Cardiac muscle cell (in vitro differentiated cells and primary cell): ENCODE measurements around the gene VWA2. TPM values are rescaled to one million over a fixed set of nuclear protein-coding genes. Genes with fewer than 3 reads are reported as not detected.

Experiments used
- DNase-seq, 2 donors: peaks; one replicate each; pipeline versions ENCODE4 v3.0.0 to v3.0.0-alpha.2; 2010 to 2017; ENCODE audit warnings: low read depth in 1 of 2, low spot score in 1 of 2
- H3K27ac ChIP-seq: fragments of 200-600 bp; sonication (generic); 2 replicates; pipeline ENCODE4 v1.5.1; 2016
- H3K27me3 ChIP-seq: fragments of 200-600 bp; sonication (generic); 2 replicates; pipeline ENCODE4 v1.6.0; 2016; ENCODE audit warnings: control low read depth
- H3K36me3 ChIP-seq: fragments of 200-600 bp; sonication (generic); 2 replicates; pipeline ENCODE4 v1.5.1; 2016; ENCODE audit warnings: control low read depth
- H3K4me1 ChIP-seq: fragments of 200-600 bp; sonication (generic); 2 replicates; pipeline ENCODE4 v1.8.1; 2017; ENCODE audit warnings: low read depth, mild to moderate bottlenecking, mixed run types
- H3K4me3 ChIP-seq: fragments of 200-600 bp; sonication (generic); 2 replicates; pipeline ENCODE4 v1.5.1; 2016; ENCODE audit warnings: mild to moderate bottlenecking
- H3K9me3 ChIP-seq: fragments of 200-600 bp; sonication (generic); 2 replicates; pipeline ENCODE4 v1.5.1; 2017; ENCODE audit warnings: low read depth, mild to moderate bottlenecking, control low read depth
- polyA plus RNA-seq: library from polyadenylated mRNA; unstranded; fragments of >200 nt; fragmentation: Nextera tagmentation; extraction: Ambion mirVana; gene quantifications from 2 replicates; pipeline ENCODE4 v1.2.1, GENCODE V29; 2016
- total RNA-seq: library from RNA; depleted of rRNA; stranded (reverse); fragments of >200 nt; gene quantifications from 2 replicates; pipeline ENCODE4 v1.2.3, GENCODE V29; 2016
- TF ChIP-seq, protein P1 (sequence below): IDR thresholded peaks from 2 replicates; pipeline ENCODE4 v1.5.1; 2012; ENCODE audit warnings: low read depth, mild to moderate bottlenecking, low read length

The VWA2 gene
- total and polyA plus RNA-seq, 2 experiments from 2014 or later, result not detected

DNA sequence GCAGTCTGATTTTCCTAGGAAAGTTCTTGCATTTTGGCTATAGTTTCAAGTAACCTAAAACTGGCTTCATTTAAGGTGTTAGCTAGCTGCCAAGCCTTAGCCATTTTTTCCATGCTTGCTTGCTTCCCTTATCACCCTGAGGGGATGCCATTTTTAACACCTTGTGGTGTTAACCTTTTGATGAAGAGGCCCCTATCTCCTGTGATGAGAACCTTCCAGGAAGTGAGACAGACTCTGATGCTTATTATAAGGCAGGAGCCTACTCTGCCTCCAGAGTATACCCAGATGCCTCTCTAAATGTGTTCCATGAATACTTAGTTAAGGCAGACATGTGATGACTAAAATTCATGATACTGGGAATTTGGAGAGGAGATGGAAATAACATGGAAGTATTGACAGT, 4.9 kb upstream of the VWA2 start:
- TF ChIP-seq, protein P1, sequence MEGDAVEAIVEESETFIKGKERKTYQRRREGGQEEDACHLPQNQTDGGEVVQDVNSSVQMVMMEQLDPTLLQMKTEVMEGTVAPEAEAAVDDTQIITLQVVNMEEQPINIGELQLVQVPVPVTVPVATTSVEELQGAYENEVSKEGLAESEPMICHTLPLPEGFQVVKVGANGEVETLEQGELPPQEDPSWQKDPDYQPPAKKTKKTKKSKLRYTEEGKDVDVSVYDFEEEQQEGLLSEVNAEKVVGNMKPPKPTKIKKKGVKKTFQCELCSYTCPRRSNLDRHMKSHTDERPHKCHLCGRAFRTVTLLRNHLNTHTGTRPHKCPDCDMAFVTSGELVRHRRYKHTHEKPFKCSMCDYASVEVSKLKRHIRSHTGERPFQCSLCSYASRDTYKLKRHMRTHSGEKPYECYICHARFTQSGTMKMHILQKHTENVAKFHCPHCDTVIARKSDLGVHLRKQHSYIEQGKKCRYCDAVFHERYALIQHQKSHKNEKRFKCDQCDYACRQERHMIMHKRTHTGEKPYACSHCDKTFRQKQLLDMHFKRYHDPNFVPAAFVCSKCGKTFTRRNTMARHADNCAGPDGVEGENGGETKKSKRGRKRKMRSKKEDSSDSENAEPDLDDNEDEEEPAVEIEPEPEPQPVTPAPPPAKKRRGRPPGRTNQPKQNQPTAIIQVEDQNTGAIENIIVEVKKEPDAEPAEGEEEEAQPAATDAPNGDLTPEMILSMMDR, result no peak
- Histone ChIP-seq H3K36me3 (no peaks in the 10 kb centered on the region), H3K27me3 (peaks cover 22% of the 10 kb centered on the region), H3K9me3 (peaks cover 2% of the 10 kb centered on the region), H3K4me1 (peaks cover 3% of the 10 kb centered on the region), H3K27ac (no peak overlapping the region), H3K4me3 (no peak overlapping the region)
- DNase-seq, result peak in 1 of 2 donors; percentile 9

DNA sequence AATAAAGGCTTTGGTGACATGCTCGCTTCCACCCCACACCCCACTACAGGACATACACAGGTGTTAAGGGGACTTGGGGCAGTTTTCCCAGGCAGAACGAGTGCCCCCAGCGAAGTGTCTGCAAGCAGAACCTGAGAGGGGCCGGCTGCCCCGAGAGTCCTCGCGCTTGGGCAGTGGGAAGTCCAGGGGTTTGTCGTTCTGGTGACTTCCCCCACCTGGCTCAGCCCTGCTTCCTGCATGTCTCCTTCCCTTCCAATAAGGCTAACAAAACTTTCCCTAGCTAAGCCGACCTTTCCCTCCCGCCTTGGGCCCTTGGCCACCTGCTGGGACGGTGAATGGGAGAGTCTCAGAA, 916 bp downstream of the VWA2 start:
- Histone ChIP-seq H3K27me3 (peaks cover 75% of the 10 kb centered on the region), H3K36me3 (no peaks in the 10 kb centered on the region), H3K4me3 (peak overlapping the region; percentile 40), H3K27ac (no peak overlapping the region), H3K9me3 (no peaks in the 10 kb centered on the region), H3K4me1 (peaks cover 3% of the 10 kb centered on the region)
- TF ChIP-seq, protein P1, result no peak
- DNase-seq, result no peak

DNA sequence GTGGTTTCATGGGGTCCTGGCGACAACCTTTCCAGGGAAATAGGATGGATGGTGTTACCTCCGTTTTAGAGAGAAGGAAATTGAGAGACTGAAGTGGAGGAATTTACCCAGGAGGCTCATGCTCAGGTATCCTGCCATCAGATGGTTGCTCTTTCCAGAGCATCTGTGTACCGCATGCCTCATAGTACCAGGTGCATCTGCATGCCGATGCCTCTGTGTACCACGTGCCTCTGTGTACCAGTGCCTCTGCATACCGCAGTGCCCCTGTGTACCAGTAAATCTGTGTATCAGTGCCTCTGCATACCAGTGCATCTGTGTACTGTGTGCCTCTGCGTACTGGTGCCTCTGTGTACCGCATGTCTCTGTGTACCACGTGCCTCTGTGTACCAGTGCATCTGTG, 3.2 kb downstream of the VWA2 start:
- Histone ChIP-seq H3K27me3 (peaks cover 72% of the 10 kb centered on the region), H3K4me1 (peaks cover 3% of the 10 kb centered on the region), H3K36me3 (no peaks in the 10 kb centered on the region), H3K9me3 (no peaks in the 10 kb centered on the region), H3K4me3 (no peak overlapping the region), H3K27ac (no peak overlapping the region)
- TF ChIP-seq, protein P1, result no peak
- DNase-seq, result no peak

DNA sequence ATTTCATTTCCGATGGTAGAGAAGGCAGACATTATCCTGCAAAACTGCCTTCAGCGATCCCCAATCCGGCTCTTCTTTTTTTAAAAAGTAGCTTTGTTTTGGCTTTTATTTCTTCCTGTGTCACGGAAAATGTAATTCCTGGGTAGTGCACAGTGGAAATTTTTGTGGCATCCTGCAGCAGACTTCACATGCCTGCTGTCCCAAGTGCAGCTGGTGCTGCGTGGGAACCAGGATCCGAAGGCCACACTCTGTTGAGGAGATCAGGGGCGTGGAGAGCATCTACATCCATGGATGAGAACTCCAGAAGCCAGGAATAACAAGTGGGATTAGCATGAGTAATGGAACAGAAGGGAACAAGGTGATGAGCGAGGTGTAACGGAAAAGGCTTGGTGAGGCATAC, 4.6 kb downstream of the VWA2 start:
- TF ChIP-seq, protein P1, result no peak

DNA sequence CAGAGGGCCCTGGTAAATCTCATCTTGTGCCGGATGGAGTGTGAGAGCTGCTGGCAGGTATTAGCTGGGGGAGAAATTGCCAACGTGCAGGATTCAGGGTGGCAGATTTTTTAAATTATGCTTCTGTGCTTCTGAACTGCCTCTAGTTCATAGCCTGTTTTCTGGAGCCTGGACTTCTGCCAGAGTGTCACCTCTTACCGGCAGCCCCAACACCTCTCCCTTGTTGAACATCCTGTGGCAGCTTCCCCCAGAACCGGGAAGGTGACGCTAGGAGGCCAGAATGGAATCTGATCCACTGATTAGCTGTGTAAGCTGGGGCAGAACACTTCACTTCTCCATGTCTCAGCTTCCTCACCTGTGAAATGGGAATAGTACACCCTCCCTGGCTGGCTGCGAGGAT, 5.1 kb downstream of the VWA2 start:
- H3K36me3 ChIP-seq, result no peaks in the 10 kb centered on the region
- DNase-seq, result no peak
- H3K27me3 ChIP-seq, result peaks cover 53% of the 10 kb centered on the region
- TF ChIP-seq, protein P1, result no peak
- no peak overlapping the region for H3K27ac ChIP-seq
- peaks cover under 1% of the 10 kb centered on the region for H3K4me1 ChIP-seq
- no peak overlapping the region for H3K4me3 ChIP-seq
- no peaks in the 10 kb centered on the region for H3K9me3 ChIP-seq

More for the DNA sequence above, 4.6 kb downstream of the VWA2 start:
- Histone ChIP-seq H3K9me3 (no peaks in the 10 kb centered on the region), H3K4me1 (peaks cover 3% of the 10 kb centered on the region), H3K27me3 (peaks cover 58% of the 10 kb centered on the region), H3K4me3 (no peak overlapping the region), H3K27ac (no peak overlapping the region), H3K36me3 (no peaks in the 10 kb centered on the region)
- DNase-seq, result no peak
